ENCODE measurements around the gene DOK1. TPM values are rescaled to one million over a fixed set of nuclear protein-coding genes. Genes with fewer than 3 reads are reported as not detected.
A peak's percentile ranks its signal among the peaks of the same experiment; 100 is the strongest.

DOK1 gene
- total RNA-seq, 1 experiment from 2014 or later = 15.0 TPM

DNA sequence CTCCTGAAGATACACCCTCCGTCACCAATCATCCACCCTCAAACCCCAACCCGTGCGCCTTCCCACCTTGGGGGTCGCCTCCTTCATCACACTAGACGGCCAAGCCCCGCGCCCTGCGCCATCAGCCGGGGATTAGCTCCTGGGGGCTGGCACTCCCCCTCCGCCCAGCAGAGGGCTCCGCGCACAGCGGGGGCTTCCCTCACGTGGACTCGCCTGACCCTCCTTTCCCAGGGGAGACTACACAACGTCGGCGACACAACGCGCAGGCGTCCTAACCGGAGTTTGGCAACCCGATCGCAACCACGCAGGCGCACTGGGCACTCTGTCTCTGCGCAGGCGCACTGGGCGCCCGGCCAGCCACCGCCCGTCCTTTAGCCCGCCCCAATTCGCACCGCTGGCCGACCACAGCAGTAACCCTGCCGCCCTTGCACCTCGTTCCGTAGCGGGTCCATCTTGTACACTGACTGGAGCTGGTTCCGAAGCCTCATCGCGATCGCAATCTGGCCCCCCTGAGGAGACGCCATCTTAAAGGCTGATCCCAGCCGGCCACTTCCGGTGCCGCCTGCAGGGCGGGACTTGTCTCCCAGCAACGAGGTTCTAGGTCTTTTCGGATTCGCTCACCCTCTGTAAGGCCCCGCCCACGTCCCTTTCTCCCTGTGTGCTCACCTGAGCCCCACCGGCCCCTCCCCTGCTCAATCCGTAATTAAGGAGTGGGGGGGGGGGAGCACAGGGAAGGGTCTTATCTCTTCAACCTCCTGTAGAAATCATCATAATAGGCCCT, 47.2 kb upstream of the DOK1 start, which contains the start of gene PCGF1:
Gene PCGF1, minus strand, starts transcription at position 551 of the 781 bp plus-strand sequence. Its CDS starts 27 bp downstream, at position 524.
- intact Hi-C loops (cut with micrococcal nuclease; ENCODE audit: unreplicated experiment) = loop anchor here (1.0 to 10.0 kb wide), 4 partner anchors 22 to 337 kb away; partner anchors contain the start of genes AUP1, HTRA2, INO80B and TTC31
- Histone ChIP-seq H3K9me2 (ENCODE audit: insufficient read depth) (no peaks in the 10 kb centered on the region), H3K27ac (peak within 1 kb of the TSS; percentile 73), H2AFZ (peak within 1 kb of the TSS; percentile 95), H4K20me1 (ENCODE audit: insufficient read depth) (no peaks in the 10 kb centered on the region), H3K27me3 (ENCODE audit: insufficient read depth, low read depth) (no peaks in the 10 kb centered on the region), H3K4me2 (peak within 1 kb of the TSS; percentile 99), H3K79me2 (ENCODE audit: low read depth) (peaks cover 23% of the 10 kb centered on the region), H3K9me3 (ENCODE audit: insufficient read depth, low read depth) (no peaks in the 10 kb centered on the region), H3K4me1 (replicated peaks; ENCODE audit: insufficient read depth) (peaks cover 26% of the 10 kb centered on the region), H3F3A (ENCODE audit: insufficient read depth, low read depth) (peaks cover 19% of the 10 kb centered on the region; the same call in 1 of the 2 replicates), H3K36me3 (ENCODE audit: low read depth) (0 out of 2 replicates have a peak, but pooled peaks cover 10% of the 10 kb centered on the region), H3K4me3 (peak within 1 kb of the TSS; percentile 64)
- POLR2A ChIA-PET (ENCODE audit: unreplicated experiment) = no interaction called here
- peak; percentile 97 for DNase-seq
- TF ChIP-seq EZH2 (IDR thresholded peaks at IDR 0.05; ENCODE audit: low read depth) = no peak
- TF ChIP-seq, protein P1, sequence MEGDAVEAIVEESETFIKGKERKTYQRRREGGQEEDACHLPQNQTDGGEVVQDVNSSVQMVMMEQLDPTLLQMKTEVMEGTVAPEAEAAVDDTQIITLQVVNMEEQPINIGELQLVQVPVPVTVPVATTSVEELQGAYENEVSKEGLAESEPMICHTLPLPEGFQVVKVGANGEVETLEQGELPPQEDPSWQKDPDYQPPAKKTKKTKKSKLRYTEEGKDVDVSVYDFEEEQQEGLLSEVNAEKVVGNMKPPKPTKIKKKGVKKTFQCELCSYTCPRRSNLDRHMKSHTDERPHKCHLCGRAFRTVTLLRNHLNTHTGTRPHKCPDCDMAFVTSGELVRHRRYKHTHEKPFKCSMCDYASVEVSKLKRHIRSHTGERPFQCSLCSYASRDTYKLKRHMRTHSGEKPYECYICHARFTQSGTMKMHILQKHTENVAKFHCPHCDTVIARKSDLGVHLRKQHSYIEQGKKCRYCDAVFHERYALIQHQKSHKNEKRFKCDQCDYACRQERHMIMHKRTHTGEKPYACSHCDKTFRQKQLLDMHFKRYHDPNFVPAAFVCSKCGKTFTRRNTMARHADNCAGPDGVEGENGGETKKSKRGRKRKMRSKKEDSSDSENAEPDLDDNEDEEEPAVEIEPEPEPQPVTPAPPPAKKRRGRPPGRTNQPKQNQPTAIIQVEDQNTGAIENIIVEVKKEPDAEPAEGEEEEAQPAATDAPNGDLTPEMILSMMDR (conservative IDR thresholded peaks at IDR 0.05) = peak; percentile 54
- no TSS peak for BruUV-seq (replicated peaks)
- CTCF ChIA-PET = interaction anchor here (0.7 kb wide), 1 partner anchor 685 kb away, joined by 4 read pairs; no protein-coding TSS in a partner anchor

DNA sequence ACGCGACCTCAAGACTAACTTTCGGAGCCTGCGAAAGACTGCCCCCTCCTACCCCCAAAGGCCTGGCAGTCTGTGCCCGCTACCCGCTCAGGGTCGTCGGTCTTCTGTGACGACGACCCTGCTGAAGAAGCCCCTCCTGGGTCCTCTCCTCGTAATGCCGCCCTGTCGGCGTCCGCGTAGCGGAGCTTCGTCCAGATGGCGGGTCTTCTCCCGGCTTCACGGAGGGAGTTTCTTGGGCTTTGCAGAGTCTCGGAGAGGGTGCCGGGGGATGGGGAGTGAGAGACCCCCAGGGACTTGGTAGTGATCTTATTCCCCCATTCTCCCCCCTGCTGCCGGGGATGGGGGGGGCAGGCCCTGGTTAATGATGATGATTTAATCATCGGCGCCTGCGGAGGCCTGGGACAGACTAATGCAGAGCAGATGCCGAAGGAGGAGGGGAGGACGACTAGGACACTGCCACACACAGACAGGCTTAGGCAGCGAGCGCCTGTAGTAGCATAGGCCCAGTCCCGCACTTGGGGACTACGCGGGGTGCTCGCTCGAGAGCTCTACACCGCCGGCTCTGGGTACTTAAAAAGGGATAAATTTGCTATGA, 46.5 kb upstream of the DOK1 start:
- Histone ChIP-seq H3K27me3 (ENCODE audit: insufficient read depth, low read depth) (no peaks in the 10 kb centered on the region), H3K27ac (peak overlapping the region; percentile 73), H3K4me2 (peak overlapping the region; percentile 99), H3K36me3 (ENCODE audit: low read depth) (0 out of 2 replicates have a peak, but pooled peaks cover 10% of the 10 kb centered on the region), H4K20me1 (ENCODE audit: insufficient read depth) (no peaks in the 10 kb centered on the region), H3K9me3 (ENCODE audit: insufficient read depth, low read depth) (no peaks in the 10 kb centered on the region), H3F3A (ENCODE audit: insufficient read depth, low read depth) (peaks cover 19% of the 10 kb centered on the region; the same call in 1 of the 2 replicates), H3K9me2 (ENCODE audit: insufficient read depth) (no peaks in the 10 kb centered on the region), H2AFZ (peak overlapping the region; percentile 95), H3K4me1 (replicated peaks; ENCODE audit: insufficient read depth) (peaks cover 26% of the 10 kb centered on the region), H3K4me3 (peak overlapping the region; percentile 64), H3K79me2 (ENCODE audit: low read depth) (peaks cover 23% of the 10 kb centered on the region)
- ChIA-PET CTCF (interaction anchor here (0.5 to 0.7 kb wide), 2 partner anchors 39 to 686 kb away, joined by 3 to 4 read pairs; no protein-coding TSS in a partner anchor), POLR2A (ENCODE audit: unreplicated experiment) (no interaction called here)
- DNase-seq = no peak
- TF ChIP-seq EZH2 (IDR thresholded peaks at IDR 0.05; ENCODE audit: low read depth) = no peak
- TF ChIP-seq, protein P1 (conservative IDR thresholded peaks at IDR 0.05) = no peak
- intact Hi-C loops (cut with micrococcal nuclease; ENCODE audit: unreplicated experiment) = loop anchor here (1.0 to 10.0 kb wide), 4 partner anchors 21 to 337 kb away; partner anchors contain the start of genes AUP1, HTRA2, INO80B and TTC31
- BruUV-seq (replicated peaks) = TSS peak; percentile 66

DNA sequence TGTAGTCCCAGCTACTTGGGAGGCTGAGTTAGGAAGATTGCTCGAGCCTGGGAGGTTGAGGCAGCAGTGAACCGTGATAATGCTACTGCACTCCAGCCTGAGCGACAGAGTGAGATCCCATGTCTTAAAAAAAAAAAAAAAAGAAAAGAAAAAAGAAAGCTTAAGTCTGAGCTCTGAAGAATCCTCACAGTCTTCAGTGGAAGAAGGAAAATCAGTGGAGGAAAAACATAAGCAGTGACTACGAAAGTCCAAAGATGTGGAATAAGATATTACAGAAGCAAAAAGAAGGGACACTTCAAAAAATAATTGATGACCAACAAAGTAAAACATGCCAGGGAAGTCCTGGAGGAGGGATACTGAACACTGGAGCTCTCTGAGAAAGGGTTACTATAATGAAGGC, 44.2 kb upstream of the DOK1 start:
- H3K4me1 ChIP-seq (replicated peaks; ENCODE audit: insufficient read depth) = peaks cover 23% of the 10 kb centered on the region
- H3K4me2 ChIP-seq = no peak overlapping the region
- BruUV-seq (replicated peaks) = no TSS peak
- ChIA-PET CTCF (interaction anchor here (0.6 kb wide), 1 partner anchor 394 kb away, joined by 11 read pairs; no protein-coding TSS in a partner anchor), POLR2A (ENCODE audit: unreplicated experiment) (interaction anchor here (0.6 kb wide), 1 partner anchor 115 kb away, joined by 4 read pairs; no protein-coding TSS in a partner anchor)
- H3K27ac ChIP-seq = no peak overlapping the region
- intact Hi-C loops (cut with micrococcal nuclease; ENCODE audit: unreplicated experiment) = no loop called here
- TF ChIP-seq, protein P1 (conservative IDR thresholded peaks at IDR 0.05) = no peak
- no peak for TF ChIP-seq EZH2 (IDR thresholded peaks at IDR 0.05; ENCODE audit: low read depth)
- no peak overlapping the region for H2AFZ ChIP-seq
- H4K20me1 ChIP-seq (ENCODE audit: insufficient read depth) = no peaks in the 10 kb centered on the region
- peaks cover 22% of the 10 kb centered on the region for H3K79me2 ChIP-seq (ENCODE audit: low read depth)
- DNase-seq = no peak
- H3K4me3 ChIP-seq = no peak overlapping the region
- no peaks in the 10 kb centered on the region for H3K9me3 ChIP-seq (ENCODE audit: insufficient read depth, low read depth)
- H3K9me2 ChIP-seq (ENCODE audit: insufficient read depth) = no peaks in the 10 kb centered on the region
- 0 out of 2 replicates have a peak, but pooled peaks cover 5% of the 10 kb centered on the region for H3K36me3 ChIP-seq (ENCODE audit: low read depth)
- H3F3A ChIP-seq (ENCODE audit: insufficient read depth, low read depth) = peaks cover 7% of the 10 kb centered on the region; the same call in 1 of the 2 replicates
- H3K27me3 ChIP-seq (ENCODE audit: insufficient read depth, low read depth) = no peaks in the 10 kb centered on the region

Measured in PC-9 (cell line).